Fibroblast of mammary gland (primary cell): ENCODE measurements around the gene DMAC2.

Experiments used
- DNase-seq: peaks from one replicate; pipeline ENCODE4 v3.0.0-alpha.2; 2010; ENCODE audit warnings: low read depth
- H3K4me3 ChIP-seq: 2 replicates; pipeline ENCODE4 v1.5.1; 2011; ENCODE audit warnings: low read depth, mild to moderate bottlenecking, low read length, moderate library complexity; ENCODE audit not compliant: control insufficient read depth
- CTCF ChIP-seq: conservative IDR thresholded peaks from 2 replicates; pipeline ENCODE4 v1.5.1; 2011; ENCODE audit warnings: low read depth, low read length, inconsistent platforms; ENCODE audit not compliant: control insufficient read depth, insufficient read depth

Gene DMAC2

GRCh38 chr19:41431426-41432386 is 8.0 kb downstream of the DMAC2 start:
- TF ChIP-seq CTCF = peak; percentile 41
- no peak overlapping the region for H3K4me3 ChIP-seq
- peak; percentile 48 for DNase-seq

GRCh38 chr19:41430922-41431321 is 8.8 kb downstream of the DMAC2 start:
- DNase-seq = no peak

GRCh38 chr19:41428481-41428859 is 11.2 kb downstream of the DMAC2 start:
- TF ChIP-seq CTCF = no peak
- H3K4me3 ChIP-seq = no peak overlapping the region
- no peak for DNase-seq

More at GRCh38 chr19:41430922-41431321, 8.8 kb downstream of the DMAC2 start:
- TF ChIP-seq CTCF = no peak
- H3K4me3 ChIP-seq = no peak overlapping the region

GRCh38 chr19:41427647-41428480 is 11.8 kb downstream of the DMAC2 start:
- peak overlapping the region; percentile 29 for H3K4me3 ChIP-seq
- DNase-seq = no peak
- no peak for TF ChIP-seq CTCF

- peak within 1 kb of the TSS; percentile 41 for H3K4me3 ChIP-seq
- peak; percentile 51 for DNase-seq
- TF ChIP-seq CTCF = no peak
Observed at GRCh38 chr19:41426952-41427646, 12.6 kb downstream of the DMAC2 start, which contains the start of gene B3GNT8. Gene B3GNT8, minus strand, starts transcription at chr19:41427374. Its CDS starts 596 bp downstream, at chr19:41426778.

GRCh38 chr19:41426116-41426841 is 13.4 kb downstream of the DMAC2 start:
- no peak for TF ChIP-seq CTCF
- no peak for DNase-seq

More at GRCh38 chr19:41426116-41426841, 13.4 kb downstream of the DMAC2 start:
- H3K4me3 ChIP-seq = no peak overlapping the region
